HG03432 (cell line): ENCODE results near the gene FAM156B.
"Not testable (repeated sequence)": the region's sequence is repeated elsewhere in the genome, so short reads cannot be mapped to it uniquely, and the experiment has no call there.

Experiments used
- ATAC-seq: cut with Tn5 transposase; IDR thresholded peaks from one replicate; pipeline ENCODE4 v1.9.1; 2021; ENCODE audit warnings: mild to moderate bottlenecking, moderate library complexity; ENCODE audit not compliant: unreplicated experiment

The FAM156B gene, protein sequence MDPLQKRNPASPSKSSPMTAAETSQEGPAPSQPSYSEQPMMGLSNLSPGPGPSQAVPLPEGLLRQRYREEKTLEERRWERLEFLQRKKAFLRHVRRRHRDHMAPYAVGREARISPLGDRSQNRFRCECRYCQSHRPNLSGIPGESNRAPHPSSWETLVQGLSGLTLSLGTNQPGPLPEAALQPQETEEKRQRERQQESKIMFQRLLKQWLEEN

DNA sequence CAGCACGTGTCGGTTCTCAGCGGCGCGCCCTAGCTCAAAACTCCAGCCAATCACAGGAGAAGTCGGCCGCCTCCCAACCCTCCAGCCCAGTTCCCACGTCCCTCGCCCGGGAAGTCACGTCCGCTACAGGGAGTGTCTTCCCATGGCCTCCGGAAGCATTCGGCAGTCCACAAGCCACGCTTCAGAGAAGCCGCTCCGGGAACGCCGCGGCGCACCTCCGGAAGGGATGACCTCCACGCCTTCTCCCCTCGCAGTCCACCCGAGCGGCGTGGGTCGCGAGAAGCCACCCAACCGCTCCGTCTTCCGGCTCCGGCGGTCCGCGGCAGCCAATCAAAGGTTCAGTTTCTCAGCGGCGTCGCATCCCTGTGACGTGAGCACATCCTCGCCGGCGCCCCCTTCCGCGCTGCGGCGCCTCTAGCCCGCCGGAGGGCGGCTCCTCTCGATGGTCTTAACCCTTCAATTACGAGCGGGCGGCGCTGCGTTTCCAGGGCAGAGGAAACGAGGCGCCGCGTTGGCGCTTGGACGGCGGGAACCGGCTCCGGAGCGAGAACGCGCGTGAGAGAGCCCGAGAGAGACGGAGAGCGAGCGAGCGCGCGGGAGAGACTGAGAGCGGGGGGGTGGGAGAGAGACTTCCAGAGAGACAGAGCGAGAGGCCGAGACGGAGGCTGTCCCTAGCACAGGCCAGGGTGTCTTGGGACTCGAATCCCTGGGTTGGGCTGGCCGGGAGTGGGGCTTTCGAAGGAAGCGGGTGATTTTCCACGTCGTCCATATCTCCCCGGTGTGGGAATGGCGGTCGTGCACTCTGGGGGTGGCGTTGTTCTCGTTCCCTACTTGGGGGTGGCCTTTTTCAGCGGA is at the start of gene FAM156B:
FAM156B (plus strand) TSS at position 476 of the 855 bp plus-strand sequence. CDS start 9,896 bp downstream, outside the sequence.
- peak; percentile 91 for ATAC-seq

DNA sequence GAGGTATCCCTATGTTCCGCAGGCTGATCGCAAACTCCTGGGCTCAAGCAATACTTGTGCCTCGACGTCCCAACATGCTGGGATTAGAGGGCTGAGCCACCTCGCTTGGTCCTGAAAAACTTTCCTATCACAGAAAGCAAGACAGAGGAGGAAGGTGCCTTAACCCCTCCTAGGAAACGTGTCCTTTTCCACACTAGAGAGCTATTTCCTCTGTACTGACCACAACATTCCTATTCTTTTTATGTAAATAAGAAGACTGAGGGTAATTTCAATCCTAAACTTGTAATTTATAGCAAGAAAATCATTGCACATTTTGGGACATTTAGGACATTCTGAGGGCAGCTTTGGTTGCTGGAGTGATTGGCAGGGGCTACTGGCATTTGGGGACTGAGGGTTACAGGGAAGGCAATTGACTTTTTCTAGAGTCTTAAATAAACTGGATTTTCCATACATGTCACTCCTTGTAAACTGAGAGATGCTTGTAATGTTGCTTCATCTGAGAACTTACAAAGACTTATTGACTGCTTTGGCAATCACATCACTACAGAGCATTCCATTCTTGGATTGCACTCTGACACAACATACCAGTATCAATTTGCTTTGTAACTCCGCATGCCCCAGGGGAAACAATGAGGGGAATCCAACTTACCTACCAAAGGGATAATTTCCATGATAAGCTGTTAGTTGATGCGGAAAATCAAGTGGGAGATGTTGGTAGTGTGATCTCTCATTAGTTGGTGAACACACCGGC is 44.8 kb upstream of the FAM156B start:
- no peak for ATAC-seq

DNA sequence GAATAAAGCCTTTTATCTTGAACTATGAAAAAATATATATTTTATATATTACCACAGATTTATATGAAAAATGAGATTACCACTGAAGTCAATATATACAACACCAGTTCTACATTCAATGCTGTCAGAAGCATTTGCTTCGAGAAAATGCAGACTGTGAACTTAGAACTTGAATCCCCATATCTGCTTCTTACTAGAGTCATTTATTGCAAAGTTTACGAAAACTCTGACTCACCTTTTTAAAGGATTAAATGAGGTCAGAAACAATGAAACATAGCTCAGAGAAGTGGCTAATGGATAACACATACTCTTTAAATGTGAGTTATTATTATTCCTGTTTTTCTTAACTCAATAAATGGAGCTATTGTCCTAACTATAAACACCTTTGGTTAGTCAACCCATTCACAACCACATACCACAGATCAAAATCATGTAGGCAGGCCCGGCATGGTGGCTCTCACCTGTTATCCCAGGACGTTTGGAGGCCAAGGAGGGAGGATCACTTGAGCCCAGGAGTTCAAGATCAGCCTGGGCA is 40.1 kb upstream of the FAM156B start:
- ATAC-seq = not testable (repeated sequence)

DNA sequence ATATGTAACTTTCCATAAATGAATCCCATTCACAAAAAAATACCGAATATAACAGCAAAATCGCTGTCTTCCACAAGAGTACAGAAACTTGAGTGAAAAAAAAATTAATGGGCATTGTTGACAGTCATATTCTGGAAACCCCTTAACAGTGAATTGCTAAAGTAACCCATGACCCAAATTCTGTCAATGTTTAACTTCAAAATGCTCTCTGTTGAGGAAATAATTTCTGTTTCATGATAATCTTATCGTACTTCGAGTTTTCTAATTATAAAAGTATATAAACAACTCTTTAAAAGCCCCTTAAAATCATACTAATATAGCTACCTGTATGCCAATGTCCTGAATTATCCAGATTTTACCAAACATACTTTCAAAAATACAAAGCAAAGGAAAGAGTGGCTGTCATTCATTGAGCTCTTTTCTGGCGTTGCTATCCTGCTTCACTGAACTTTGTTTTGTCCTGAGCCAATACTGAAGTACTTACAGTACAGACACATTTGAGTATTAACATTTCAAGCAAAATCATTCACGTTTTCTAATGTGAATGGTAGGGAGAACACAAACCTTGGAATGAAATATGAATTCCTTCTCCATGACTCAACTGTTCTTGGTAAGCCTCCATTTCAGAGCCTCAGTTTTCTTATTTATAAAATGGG is 31.7 kb upstream of the FAM156B start:
- ATAC-seq = no peak

DNA sequence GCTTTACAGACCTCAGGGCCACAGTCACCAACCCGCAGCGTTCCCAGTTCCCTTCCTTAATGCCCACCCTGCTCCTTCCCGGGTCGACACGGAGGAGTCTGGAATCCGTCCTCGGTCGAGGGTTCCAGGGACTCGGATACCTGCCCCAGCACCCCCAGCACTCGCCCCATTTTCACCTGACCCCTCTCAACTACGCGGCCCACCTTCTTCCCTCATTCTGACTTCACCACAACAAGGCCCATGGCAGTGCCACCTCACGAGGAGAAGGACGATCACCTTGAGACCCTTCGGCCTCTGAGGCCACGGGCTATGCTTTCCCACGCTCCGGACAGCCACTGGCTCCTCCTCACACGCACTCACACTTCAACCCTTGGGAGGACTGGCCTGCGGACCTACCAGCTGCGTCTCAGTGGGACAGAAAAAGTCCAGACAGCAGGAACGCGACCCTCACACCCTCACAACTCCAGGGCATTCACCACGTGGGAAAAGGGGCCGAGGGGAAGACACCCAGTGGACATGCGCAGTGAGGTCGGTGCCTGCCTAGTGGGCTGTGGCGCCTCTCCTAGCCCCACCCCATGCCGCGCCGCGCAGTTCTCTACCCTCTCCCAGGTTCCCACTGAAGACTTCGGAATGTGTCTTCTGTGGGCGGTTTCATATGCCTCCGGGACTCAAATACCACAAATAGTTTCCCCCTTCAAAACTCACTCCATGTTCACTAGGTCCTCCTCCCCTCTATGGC is 29.4 kb upstream of the FAM156B start, which contains the start of gene XAGE3:
XAGE3 (minus strand) TSS at position 474 of the 739 bp plus-strand sequence. CDS start 950 bp downstream, outside the sequence.
- ATAC-seq = no peak

DNA sequence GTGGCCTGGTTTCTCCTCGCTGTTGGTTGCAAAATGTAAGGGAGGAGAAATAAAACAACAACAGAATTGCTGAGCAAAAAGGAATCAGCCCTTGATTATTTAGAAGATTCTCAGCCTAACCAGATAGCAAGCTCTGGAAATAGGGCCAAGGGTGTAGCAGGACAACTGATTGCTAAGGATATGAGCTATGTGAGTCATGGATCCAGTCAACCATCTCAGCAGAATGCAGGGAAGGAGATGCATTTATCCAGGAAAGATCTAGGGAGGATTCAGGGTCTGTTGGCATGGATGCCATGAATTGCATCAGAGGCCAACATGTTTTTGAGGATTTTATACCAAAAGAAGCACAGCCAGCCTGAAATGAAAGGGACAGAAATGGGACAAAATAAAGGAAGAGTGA is 27.1 kb upstream of the FAM156B start:
- no peak for ATAC-seq

DNA sequence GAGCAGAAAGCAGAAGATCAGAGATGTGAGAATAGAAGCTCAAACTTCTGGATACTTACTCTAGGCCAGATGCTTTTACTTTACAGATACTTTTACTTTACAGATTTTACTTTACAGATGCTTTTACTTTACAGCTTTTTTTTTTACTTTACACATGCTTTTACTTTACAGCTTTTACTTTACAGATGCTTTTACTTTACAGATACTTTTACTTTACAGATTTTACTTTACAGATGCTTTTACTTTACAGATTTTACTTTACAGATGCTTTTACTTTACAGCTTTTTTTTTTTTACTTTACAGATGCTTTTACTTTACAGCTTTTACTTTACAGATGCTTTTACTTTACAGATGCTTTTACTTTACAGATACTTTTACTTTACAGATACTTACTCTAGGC is 23.3 kb upstream of the FAM156B start:
- ATAC-seq = not testable (repeated sequence)

DNA sequence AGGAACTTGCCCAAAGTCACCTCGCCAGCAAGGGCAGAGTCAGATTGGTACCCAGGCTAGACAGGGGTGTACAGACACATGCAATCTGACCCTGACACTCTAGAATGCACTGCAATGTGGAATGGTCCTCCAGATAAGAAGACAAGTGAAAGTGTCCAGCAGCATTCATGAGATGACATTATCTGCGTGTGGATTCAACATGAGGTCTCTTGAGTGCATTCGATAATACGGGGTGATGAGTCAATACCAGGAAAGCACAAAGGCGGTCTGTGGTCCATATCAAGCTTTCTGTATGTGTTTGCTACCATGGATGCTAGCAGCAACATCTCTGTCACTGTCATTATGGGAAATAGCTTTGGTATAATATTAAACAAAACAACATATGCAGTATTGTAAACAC is 22.5 kb upstream of the FAM156B start:
- no peak for ATAC-seq

DNA sequence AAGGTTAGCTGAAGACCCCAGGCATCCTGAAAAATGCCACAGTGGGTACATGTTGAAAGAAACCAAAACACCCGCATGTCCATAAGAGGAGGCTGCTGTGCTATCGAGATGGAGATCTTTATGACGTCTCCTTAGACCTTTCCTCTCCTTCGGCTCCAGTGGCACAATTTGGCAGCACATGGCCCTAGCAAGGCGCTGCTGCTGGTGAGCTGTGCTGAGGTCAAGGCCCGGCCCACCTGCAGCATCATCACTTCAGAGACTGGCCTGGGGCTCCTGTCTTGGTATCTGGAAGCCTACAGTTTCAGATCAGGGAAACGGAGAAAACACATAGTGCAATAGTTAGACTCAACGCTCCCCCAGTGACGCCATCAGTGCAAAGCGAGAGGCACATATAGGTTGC is 21.7 kb upstream of the FAM156B start:
- not testable (repeated sequence) for ATAC-seq

DNA sequence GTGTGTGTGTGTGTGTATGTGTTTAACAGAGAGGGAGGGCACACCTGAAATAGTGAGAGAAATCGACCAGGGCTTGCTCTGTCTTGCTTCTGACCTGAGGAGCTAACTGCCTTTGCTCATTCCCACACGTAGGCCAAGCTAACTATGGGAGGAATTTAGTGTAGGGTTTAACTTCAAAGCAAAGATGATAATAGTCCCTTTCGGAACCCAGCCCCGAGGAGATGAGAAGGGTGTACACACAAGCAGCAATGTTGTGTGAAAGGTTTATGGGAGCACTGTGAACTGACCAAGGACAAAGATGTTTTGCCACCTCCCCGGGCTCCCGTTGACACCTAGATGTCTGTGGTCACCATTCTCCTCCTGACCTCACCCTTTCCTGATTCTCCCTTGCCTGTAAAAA is 20.7 kb upstream of the FAM156B start:
- ATAC-seq = not testable (repeated sequence)

DNA sequence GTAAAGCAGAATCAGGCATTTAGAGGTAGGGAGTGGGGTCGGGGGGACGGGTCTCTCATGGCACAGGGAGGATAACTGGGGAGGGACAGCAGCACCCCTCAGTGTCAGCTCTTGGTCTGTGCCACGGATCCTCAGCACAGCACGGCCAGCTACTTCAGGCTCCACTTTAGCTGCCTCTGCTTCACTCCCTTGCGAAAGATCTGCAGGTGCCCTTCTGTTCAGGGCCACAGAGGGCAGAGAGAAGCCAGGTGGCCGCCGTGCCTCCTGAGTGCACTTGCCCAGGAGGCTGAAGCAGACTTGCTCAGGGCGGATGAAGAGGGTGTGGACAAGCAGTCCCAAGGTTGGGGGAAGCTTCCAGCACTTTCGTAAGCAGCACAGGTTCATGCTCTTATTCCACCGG is 9.7 kb upstream of the FAM156B start:
- not testable (repeated sequence) for ATAC-seq

DNA sequence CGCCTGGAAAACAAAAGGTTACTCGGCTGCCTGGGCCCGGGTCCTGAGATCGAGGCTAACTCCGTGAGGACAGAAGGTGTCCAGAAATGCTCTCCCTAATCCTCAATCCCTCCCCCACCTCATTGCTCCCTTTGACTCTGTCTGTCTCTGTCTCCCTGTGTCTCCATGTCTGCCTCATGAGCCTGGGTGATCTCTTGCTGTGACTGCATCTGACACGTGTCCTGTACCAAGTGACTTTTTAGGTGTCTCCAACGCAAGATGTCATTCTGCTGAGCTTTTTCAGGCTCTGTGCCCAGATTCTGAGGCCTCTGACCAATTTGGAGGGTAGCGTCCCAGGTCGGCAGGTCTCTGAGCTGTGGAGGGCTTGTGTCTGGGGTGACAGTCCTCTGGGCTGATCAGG is 9.0 kb upstream of the FAM156B start:
- not testable (repeated sequence) for ATAC-seq

DNA sequence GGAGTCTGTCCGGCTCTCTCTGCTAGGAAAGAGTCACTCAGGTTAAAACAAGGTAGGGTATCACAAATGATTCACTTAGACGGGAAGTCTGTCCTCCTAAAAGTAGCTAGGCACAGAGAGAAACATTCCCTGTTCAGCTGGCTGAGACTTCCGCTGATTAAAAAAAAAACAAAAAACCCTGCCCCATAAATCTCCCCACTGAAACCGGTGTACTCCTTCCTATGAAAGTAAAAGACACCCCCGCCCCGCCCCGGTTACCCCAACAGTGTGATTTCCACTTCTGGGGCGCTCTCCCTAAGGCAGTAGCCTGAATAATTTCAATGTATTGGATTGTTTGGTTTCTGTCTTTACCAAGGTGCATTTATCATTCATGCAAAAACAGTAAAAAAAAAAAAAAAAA is 692 bp upstream of the FAM156B start:
- peak; percentile 36 for ATAC-seq

DNA sequence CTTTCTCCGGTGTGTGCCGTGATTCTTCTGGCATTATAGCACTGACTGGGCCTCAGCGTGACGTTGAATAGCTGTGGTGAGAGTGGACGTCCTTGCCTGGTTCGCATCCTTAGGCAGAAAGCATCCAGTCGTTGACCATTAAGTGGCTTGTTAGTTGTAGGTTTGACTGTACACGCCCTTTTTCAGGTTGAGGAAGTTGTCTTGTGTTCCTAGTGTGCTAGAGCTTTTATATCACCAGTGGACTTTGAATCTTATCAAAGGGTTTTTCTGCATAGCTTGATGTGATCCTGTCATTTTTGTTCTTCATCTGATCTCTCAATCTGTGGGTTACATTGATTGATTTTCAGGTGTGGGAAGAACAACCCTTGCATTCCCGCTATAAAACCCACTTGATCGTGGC is 8.4 kb downstream of the FAM156B start:
- ATAC-seq = not testable (repeated sequence)

DNA sequence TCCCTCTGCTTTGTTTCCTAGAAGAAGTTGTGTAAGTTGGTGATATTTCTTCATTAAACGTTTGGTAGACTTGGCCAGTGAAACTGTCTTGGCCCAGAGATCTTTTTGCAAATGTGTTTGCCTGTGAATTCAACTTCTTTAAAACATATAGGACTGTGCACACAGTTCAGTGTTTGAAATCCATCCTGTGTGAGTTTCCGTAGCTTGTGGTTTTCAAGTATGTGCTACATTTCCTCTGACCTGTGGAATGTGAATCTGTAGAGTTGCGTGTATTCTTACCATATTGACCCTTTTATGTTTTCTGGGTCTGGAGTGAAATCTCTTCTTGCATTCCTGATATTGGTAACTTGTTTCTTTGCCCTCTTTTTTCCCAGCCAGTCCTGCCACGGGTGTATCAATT is 8.9 kb downstream of the FAM156B start:
- ATAC-seq = not testable (repeated sequence)

DNA sequence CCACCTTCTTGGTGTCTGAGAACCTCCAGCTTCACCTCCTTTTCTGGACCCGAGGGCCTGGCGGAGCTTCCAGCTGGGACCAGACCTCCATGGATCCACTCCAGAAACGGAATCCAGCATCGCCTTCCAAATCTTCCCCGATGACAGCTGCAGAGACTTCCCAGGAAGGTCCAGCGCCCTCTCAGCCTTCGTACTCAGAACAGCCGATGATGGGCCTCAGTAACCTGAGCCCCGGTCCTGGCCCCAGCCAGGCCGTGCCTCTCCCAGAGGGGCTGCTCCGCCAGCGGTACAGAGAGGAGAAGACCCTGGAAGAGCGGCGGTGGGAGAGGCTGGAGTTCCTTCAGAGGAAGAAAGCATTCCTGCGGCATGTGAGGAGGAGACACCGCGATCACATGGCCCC is 10.0 kb downstream of the FAM156B start:
- ATAC-seq = not testable (repeated sequence)

DNA sequence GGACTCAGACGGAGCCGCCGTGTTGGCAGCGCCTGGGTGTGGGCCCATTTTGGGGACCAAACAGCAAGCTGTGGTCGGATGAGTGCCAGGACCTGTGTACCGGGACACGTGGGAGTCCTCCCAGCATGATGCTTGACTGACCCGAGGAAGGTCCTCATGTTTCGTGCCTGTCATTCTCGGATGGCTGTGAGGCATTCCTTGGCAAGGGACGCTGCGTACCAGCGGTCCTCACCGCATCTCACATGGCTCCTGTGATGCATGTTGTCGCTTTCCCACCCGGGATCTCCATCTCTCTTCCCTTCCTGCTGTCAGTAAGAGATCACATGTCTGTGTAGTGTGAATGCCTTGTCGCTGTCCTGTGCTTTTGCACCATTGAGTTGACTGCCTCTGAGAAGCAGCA is 10.8 kb downstream of the FAM156B start:
- ATAC-seq = not testable (repeated sequence)

DNA sequence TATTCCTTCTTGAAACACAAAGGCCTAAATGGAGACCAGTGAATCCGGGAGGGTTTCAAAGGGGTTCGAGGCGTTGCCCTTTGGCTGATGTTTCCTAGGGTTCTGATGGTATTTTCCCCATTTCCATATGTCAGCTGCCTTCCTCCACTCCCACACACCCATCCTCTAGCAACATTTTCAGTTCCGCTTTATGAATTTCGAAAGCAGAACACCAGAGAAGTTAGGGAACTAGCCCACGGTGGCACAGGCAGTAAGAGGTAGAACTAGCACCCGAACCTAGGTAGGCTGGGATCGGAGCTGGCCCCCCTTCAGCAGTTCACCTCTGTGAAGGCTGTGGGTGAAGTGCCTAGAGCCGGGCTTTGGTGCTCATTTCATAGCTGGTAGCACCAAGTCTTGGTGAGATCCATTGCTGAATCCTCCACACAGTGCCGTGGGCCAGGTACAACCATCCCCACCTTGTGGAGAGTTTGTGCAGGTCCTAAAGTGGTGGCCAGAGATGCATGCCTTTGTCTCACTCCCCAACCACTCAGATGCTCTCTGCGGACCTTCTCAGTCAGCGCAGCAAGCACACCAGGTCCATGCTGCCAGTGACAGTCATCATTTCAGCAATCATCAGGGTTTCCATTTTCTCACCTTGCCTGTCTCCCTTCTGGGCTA is 12.3 kb downstream of the FAM156B start:
- ATAC-seq = not testable (repeated sequence)

DNA sequence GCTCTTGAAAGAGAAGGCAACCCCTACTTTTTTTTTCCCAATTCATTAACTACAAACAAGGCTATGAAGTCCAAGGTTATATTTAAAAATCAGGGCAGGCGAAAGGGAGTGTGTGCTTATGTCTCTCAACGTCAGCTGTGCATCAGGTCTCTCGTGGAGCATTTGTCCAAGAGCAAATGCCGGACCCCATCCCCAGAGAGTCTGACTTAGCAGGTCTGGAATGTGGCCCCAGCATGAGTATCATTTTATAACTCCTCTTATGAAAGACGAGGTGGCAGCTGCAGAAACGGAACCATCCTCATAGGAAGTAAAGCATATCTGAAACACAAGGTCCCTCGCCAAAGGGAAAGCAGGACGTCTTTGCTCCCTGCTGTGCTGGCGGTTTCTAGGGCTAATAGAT is 16.6 kb downstream of the FAM156B start:
- ATAC-seq = not testable (repeated sequence)
